Astrocyte (in vitro differentiated cells and primary cell): ENCODE results near the gene ACSL1. TPM values are rescaled to one million over a fixed set of nuclear protein-coding genes. Genes with fewer than 3 reads are reported as not detected.

Source experiments
- DNase-seq: peaks from one replicate; pipeline ENCODE4 v3.0.0-alpha.2; 2010; ENCODE audit warnings: low read depth
- FAIRE-seq: peaks from 2 replicates; lab custom pipeline; 2011; peaks lifted over from hg19 to GRCh38; lab: Jason Lieb, UNC
- H2AFZ ChIP-seq: 2 replicates; pipeline ENCODE4 v1.6.0; 2012; ENCODE audit warnings: low read depth, low read length, inconsistent platforms
- H3K27ac ChIP-seq: 2 replicates; pipeline ENCODE4 v1.5.1; 2011; ENCODE audit warnings: low read depth, low read length, inconsistent platforms
- H3K27me3 ChIP-seq: 2 replicates; pipeline ENCODE4 v1.6.0; 2011; ENCODE audit warnings: low read length, inconsistent platforms; ENCODE audit not compliant: insufficient read depth
- H3K36me3 ChIP-seq: 2 replicates; pipeline ENCODE4 v1.5.1; 2011; ENCODE audit warnings: low read length, inconsistent platforms; ENCODE audit not compliant: insufficient read depth
- H3K4me1 ChIP-seq: 2 replicates; pipeline ENCODE4 v1.5.1; 2011; ENCODE audit warnings: low read length, inconsistent platforms; ENCODE audit not compliant: insufficient read depth
- H3K4me2 ChIP-seq: 2 replicates; pipeline ENCODE4 v1.6.0; 2012; ENCODE audit warnings: low read length, inconsistent platforms
- H3K4me3 ChIP-seq: 2 replicates; pipeline ENCODE4 v1.5.1; 2011; ENCODE audit warnings: low read depth, mild to moderate bottlenecking, low read length, inconsistent platforms; ENCODE audit not compliant: insufficient read depth
- H3K79me2 ChIP-seq: 2 replicates; pipeline ENCODE4 v1.6.0; 2012; ENCODE audit warnings: mild to moderate bottlenecking, low read length, inconsistent platforms; ENCODE audit not compliant: insufficient read depth
- H3K9ac ChIP-seq: 2 replicates; pipeline ENCODE4 v1.6.0; 2012; ENCODE audit warnings: mild to moderate bottlenecking, low read length, inconsistent platforms
- H3K9me3 ChIP-seq: 2 replicates; pipeline ENCODE4 v1.5.1; 2012; ENCODE audit warnings: low read depth, mild to moderate bottlenecking, low read length, inconsistent platforms; ENCODE audit not compliant: insufficient read depth
- H4K20me1 ChIP-seq: 2 replicates; pipeline ENCODE4 v1.6.0; 2012; ENCODE audit warnings: low read length, inconsistent platforms; ENCODE audit not compliant: insufficient read depth
- H3K27ac Mint-ChIP-seq: one replicate; pipeline ENCODE4 v1.8.0; 2021; ENCODE audit warnings: mild to moderate bottlenecking, mixed read lengths; ENCODE audit not compliant: unreplicated experiment
- H3K27me3 Mint-ChIP-seq: one replicate; pipeline ENCODE4 v1.8.0; 2021; ENCODE audit warnings: low read depth, mixed read lengths; ENCODE audit not compliant: unreplicated experiment
- H3K36me3 Mint-ChIP-seq: one replicate; pipeline ENCODE4 v1.8.0; 2021; ENCODE audit warnings: low read depth, mixed read lengths; ENCODE audit not compliant: unreplicated experiment
- H3K4me1 Mint-ChIP-seq: one replicate; pipeline ENCODE4 v1.8.0; 2021; ENCODE audit warnings: low read depth, mixed read lengths; ENCODE audit not compliant: unreplicated experiment
- H3K4me3 Mint-ChIP-seq: one replicate; pipeline ENCODE4 v1.8.0; 2021; ENCODE audit warnings: mild to moderate bottlenecking, moderate library complexity, mixed read lengths; ENCODE audit not compliant: unreplicated experiment
- H3K9me3 Mint-ChIP-seq: one replicate; pipeline ENCODE4 v1.8.0; 2021; ENCODE audit warnings: mild to moderate bottlenecking, mixed read lengths; ENCODE audit not compliant: unreplicated experiment
- EZH2 ChIP-seq: IDR thresholded peaks from 2 replicates; pipeline ENCODE4 v1.6.1; 2012; ENCODE audit warnings: mild to moderate bottlenecking, low read length, inconsistent platforms; ENCODE audit not compliant: insufficient read depth
- total RNA-seq: library from RNA; stranded (reverse); gene quantifications from 2 replicates; pipeline ENCODE4 v1.2.1, GENCODE V29; 2021
- TF ChIP-seq, protein P1 (sequence below): IDR thresholded peaks from 2 replicates; pipeline ENCODE4 v1.5.1; 2011; ENCODE audit warnings: low read depth, mild to moderate bottlenecking, inconsistent platforms, low read length, moderate library complexity; ENCODE audit not compliant: insufficient read depth

The ACSL1 gene
- total RNA-seq, 1 donor from 2014 or later, result 7.0 TPM

DNA sequence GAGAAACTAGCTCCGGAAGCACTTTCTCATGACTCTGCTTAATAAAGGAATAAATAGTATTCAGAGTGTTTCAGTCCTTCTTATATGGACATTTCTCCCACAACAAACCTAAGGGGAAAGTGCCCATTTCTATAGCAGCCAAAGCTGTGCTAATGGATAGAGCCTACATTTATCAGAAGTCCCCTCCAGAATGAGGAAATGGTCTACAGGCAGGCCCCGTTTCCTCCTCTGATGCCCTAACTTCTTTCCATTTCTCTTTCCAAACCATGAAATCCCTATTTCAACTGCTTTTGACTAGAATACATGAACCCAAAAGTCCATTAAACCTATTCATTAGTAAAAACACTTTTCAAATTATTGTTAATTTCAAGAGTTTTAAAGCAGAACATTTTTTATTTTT is 4.5 kb downstream of the ACSL1 start:
- Mint-ChIP-seq H3K27me3 (peaks cover 74% of the 10 kb centered on the region), H3K27ac (no peak overlapping the region), H3K4me1 (peaks cover 4% of the 10 kb centered on the region), H3K4me3 (no peak overlapping the region), H3K9me3 (no peaks in the 10 kb centered on the region), H3K36me3 (no peaks in the 10 kb centered on the region)
- FAIRE-seq (no peak), DNase-seq (no peak)
- no peaks in the 10 kb centered on the region for H3K9me3 ChIP-seq
- no peak overlapping the region for H3K27ac ChIP-seq
- no peak overlapping the region for H3K4me3 ChIP-seq
- TF ChIP-seq, protein P1, sequence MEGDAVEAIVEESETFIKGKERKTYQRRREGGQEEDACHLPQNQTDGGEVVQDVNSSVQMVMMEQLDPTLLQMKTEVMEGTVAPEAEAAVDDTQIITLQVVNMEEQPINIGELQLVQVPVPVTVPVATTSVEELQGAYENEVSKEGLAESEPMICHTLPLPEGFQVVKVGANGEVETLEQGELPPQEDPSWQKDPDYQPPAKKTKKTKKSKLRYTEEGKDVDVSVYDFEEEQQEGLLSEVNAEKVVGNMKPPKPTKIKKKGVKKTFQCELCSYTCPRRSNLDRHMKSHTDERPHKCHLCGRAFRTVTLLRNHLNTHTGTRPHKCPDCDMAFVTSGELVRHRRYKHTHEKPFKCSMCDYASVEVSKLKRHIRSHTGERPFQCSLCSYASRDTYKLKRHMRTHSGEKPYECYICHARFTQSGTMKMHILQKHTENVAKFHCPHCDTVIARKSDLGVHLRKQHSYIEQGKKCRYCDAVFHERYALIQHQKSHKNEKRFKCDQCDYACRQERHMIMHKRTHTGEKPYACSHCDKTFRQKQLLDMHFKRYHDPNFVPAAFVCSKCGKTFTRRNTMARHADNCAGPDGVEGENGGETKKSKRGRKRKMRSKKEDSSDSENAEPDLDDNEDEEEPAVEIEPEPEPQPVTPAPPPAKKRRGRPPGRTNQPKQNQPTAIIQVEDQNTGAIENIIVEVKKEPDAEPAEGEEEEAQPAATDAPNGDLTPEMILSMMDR, result no peak
- TF ChIP-seq EZH2, result no peak
- peaks cover 65% of the 10 kb centered on the region for H4K20me1 ChIP-seq
- no peaks in the 10 kb centered on the region for H3K36me3 ChIP-seq
- H3K9ac ChIP-seq, result no peak overlapping the region
- H3K4me1 ChIP-seq, result peaks cover 7% of the 10 kb centered on the region
- H3K79me2 ChIP-seq, result peaks cover 9% of the 10 kb centered on the region
- no peak overlapping the region for H2AFZ ChIP-seq
- no peaks in the 10 kb centered on the region for H3K27me3 ChIP-seq
- H3K4me2 ChIP-seq, result no peak overlapping the region

DNA sequence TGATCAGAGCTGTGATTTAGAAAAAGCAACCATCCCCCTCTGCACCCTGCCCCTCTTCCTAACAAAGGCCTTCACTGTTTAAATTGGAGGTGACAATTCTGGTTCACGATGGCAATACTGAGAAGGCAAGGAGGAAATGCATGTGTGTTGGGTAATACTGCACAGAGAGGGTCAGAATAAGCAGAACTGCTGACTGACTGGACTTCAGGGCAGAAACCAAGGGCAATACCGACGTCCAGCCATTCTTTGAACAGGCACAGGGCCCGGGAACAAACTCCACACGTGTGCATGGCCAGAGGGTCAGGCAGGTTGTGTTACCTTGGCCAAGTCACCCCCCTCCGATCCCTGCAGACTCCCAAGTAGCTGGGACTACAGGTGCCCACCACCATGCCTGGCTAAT is 6.0 kb downstream of the ACSL1 start:
- no peaks in the 10 kb centered on the region for H3K9me3 Mint-ChIP-seq
- Histone ChIP-seq H2AFZ (no peak overlapping the region), H3K4me3 (no peak overlapping the region), H3K4me2 (no peak overlapping the region), H3K36me3 (no peaks in the 10 kb centered on the region), H3K27me3 (no peaks in the 10 kb centered on the region), H3K4me1 (peaks cover 9% of the 10 kb centered on the region), H3K27ac (no peak overlapping the region), H3K79me2 (peaks cover 9% of the 10 kb centered on the region), H4K20me1 (peaks cover 71% of the 10 kb centered on the region), H3K9ac (no peak overlapping the region), H3K9me3 (no peaks in the 10 kb centered on the region)
- peaks cover 13% of the 10 kb centered on the region for H3K4me1 Mint-ChIP-seq
- DNase-seq (no peak), FAIRE-seq (no peak)
- peaks cover 74% of the 10 kb centered on the region for H3K27me3 Mint-ChIP-seq
- TF ChIP-seq, protein P1, result no peak
- no peak for TF ChIP-seq EZH2
- H3K36me3 Mint-ChIP-seq, result no peaks in the 10 kb centered on the region
- no peak overlapping the region for H3K4me3 Mint-ChIP-seq
- no peak overlapping the region for H3K27ac Mint-ChIP-seq

DNA sequence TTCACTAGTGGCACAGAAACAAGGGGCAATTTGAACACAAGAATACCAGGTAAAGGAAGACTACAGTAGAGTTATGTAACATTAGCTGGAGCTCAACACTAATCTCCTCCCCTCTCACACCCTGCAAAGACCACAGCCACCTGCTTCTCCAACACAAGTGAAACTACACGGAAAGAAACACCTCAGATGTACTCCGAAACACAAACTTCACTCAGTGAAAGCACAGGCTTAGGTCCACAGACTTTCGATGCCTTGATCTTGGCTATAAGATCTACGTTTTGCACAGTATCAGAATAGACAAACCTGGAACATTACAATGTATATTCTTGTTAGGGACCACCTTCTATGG is 7.6 kb downstream of the ACSL1 start:
- H3K27ac ChIP-seq, result no peak overlapping the region
- H3K36me3 Mint-ChIP-seq, result no peaks in the 10 kb centered on the region
- no peak overlapping the region for H3K27ac Mint-ChIP-seq
- no peak for TF ChIP-seq EZH2
- TF ChIP-seq, protein P1, result no peak
- H3K27me3 Mint-ChIP-seq, result peaks cover 59% of the 10 kb centered on the region
- peaks cover 9% of the 10 kb centered on the region for H3K79me2 ChIP-seq
- no peaks in the 10 kb centered on the region for H3K9me3 ChIP-seq
- H3K4me2 ChIP-seq, result no peak overlapping the region
- no peak overlapping the region for H3K4me3 Mint-ChIP-seq
- H3K27me3 ChIP-seq, result no peaks in the 10 kb centered on the region
- H3K4me1 Mint-ChIP-seq, result peaks cover 23% of the 10 kb centered on the region
- no peak overlapping the region for H3K9ac ChIP-seq
- H3K9me3 Mint-ChIP-seq, result no peaks in the 10 kb centered on the region
- peaks cover 56% of the 10 kb centered on the region for H4K20me1 ChIP-seq
- H3K36me3 ChIP-seq, result no peaks in the 10 kb centered on the region
- DNase-seq (no peak), FAIRE-seq (no peak)
- H2AFZ ChIP-seq, result no peak overlapping the region
- H3K4me1 ChIP-seq, result peaks cover 11% of the 10 kb centered on the region
- H3K4me3 ChIP-seq, result no peak overlapping the region
